Measurements from ENCODE around the gene AZIN2.

AZIN2 gene

DNA sequence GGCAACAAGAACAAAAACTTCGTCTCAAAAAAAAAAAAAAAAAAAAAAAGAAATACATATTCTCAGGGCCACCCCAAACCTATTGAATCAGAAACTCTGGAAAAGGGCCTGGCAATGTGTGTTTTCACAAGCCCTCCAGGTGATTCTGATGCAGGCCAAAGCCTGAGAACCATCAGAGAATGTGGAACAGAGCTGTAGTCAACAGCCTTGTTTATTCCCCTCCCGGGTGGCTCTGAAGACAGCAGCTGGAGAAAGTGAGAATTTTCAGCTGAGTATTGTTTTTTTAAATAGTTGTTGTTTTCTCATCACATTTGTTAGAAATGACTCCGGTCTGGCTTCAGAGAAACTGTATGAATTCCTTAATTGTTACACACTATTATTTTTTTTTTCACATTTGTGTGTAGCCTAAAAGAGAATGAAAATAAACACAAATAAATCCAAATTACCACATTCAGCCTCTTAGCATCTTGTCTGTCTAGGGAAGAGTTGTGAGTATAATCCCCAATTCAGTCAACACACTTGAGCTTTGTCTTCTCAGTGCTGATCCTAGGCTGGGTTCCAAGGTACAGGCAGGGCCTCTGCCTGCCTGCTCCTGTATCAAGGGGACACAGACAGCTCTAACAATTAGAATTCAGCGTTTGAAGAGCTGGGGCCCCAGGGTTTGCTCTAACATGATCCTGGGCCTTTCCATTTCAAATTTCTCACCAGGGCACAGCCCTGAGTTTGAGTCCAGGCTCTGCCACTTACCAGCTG is 6.6 kb upstream of the AZIN2 start:
- no peak overlapping the region for H3K4me3 ChIP-seq (ENCODE audit: insufficient read depth in 1 of 2, low read depth in 1 of 2, low read length in 2 of 2)
- no peak for DNase-seq

DNA sequence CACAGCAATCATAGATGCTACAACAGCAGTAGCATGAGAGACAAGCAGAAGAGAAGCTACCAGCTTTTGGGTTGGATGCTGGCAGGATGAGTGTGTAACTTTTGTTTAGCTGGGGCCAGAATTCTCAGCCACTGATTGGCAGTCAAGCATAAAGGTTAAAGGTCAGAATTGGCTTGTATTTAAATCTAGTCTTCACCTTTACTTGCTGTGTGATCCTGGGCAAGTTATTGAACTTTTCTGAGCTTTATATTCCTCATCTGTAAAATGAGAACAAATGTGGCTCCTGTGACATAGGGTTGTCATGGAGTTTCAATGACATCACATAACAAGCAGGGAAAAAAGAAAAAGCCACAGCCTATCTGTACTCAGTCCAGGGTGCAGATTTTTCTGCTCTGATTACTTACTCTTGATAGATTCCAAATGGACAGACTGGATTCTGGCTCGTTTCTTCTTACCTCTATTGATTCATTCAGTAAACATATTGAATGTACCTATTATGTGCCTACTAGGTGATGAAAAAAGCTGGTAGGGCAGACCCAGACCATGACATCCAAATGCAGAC is 2.8 kb upstream of the AZIN2 start:
- H2BK120ac ChIP-seq (ENCODE audit: low read depth, low read length): no peak overlapping the region

More for the DNA sequence above, 6.6 kb upstream of the AZIN2 start:
- H2AK5ac ChIP-seq (ENCODE audit: low read length, severe bottlenecking): no peak overlapping the region
- peaks cover 0 to 10% of the 10 kb centered on the region in 2 experiments for H3K27me3 ChIP-seq (ENCODE audit: control insufficient read depth in 1 of 2, insufficient read depth in 1 of 2, low read length in 2 of 2)
- H2AFZ ChIP-seq (ENCODE audit: low read depth, low read length): no peak overlapping the region
- WGBS: 79% methylated on average over 2 of the region's 4 CpGs
- H3K27ac ChIP-seq (ENCODE audit: low read length, poor library complexity, severe bottlenecking): no peak overlapping the region
- H4K8ac ChIP-seq (ENCODE audit: low read length): no peak overlapping the region
- no peak overlapping the region for H3K4me2 ChIP-seq (ENCODE audit: low read length, poor library complexity, severe bottlenecking)
- H3K36me3 ChIP-seq (ENCODE audit: control insufficient read depth in 1 of 2, insufficient read depth in 2 of 2, low read depth in 1 of 2, low read length in 2 of 2): no peaks in the 10 kb centered on the region
- H2BK12ac ChIP-seq (ENCODE audit: low read length in 2 of 2): no peak overlapping the region
- H2BK120ac ChIP-seq (ENCODE audit: low read depth, low read length): no peak overlapping the region
- no peaks in the 10 kb centered on the region for H3K79me1 ChIP-seq (replicated peaks; ENCODE audit: low read length, poor library complexity, severe bottlenecking)
- H4K91ac ChIP-seq (ENCODE audit: low read length): no peak overlapping the region
- H3K9ac ChIP-seq (ENCODE audit: low read length): peak overlapping the region; percentile 12
- no peak overlapping the region for H3K14ac ChIP-seq (ENCODE audit: low read length in 2 of 2)
- no peak overlapping the region for H3K23ac ChIP-seq (ENCODE audit: low read length in 2 of 2)
- H3K18ac ChIP-seq (ENCODE audit: low read depth in 1 of 2, low read length in 2 of 2): no peak overlapping the region
- H2BK15ac ChIP-seq (ENCODE audit: low read depth, poor library complexity, severe bottlenecking): no peak overlapping the region
- no peaks in the 10 kb centered on the region for H3K9me3 ChIP-seq (ENCODE audit: control insufficient read depth, low read length)
- no peak overlapping the region for H2BK5ac ChIP-seq (ENCODE audit: low read depth, low read length, poor library complexity, severe bottlenecking)
- H3K4me1 ChIP-seq (ENCODE audit: control insufficient read depth, insufficient read depth, low read depth, low read length): no peaks in the 10 kb centered on the region
- no peak overlapping the region for H3K4ac ChIP-seq (ENCODE audit: low read depth in 1 of 2, low read length in 2 of 2)

DNA sequence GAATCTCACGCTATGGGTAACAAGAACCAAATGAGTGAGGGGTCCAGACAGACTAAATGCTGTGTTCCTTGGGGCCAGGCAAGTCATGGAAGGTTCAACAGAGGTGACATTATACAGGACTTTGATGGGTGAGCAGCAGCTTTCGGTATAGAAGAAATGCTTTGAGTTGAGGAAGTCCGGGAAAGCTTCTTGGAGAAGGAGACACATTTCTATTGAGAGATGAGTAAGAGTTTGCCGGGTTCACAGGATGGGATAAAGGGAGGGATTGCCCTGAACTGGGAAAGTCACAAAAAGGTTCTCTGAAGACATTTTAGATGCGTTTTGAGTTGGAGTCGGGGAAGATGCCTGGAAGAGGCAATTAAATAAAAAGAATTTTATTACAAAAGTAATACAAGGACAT is 580 bp upstream of the AZIN2 start:
- Histone ChIP-seq H2AK5ac (ENCODE audit: low read length, severe bottlenecking) (no peak overlapping the region), H3K18ac (ENCODE audit: low read depth in 1 of 2, low read length in 2 of 2) (no peak overlapping the region), H3K27ac (ENCODE audit: low read length, poor library complexity, severe bottlenecking) (no peak overlapping the region), H3K14ac (ENCODE audit: low read length in 2 of 2) (no peak overlapping the region), H3K36me3 (ENCODE audit: control insufficient read depth in 1 of 2, insufficient read depth in 2 of 2, low read depth in 1 of 2, low read length in 2 of 2) (peaks cover 7 to 8% of the 10 kb centered on the region in 2 experiments), H3K9me3 (ENCODE audit: control insufficient read depth, low read length) (no peaks in the 10 kb centered on the region), H2BK5ac (ENCODE audit: low read depth, low read length, poor library complexity, severe bottlenecking) (no peak overlapping the region), H3K4me2 (ENCODE audit: low read length, poor library complexity, severe bottlenecking) (peak overlapping the region; percentile 67), H4K91ac (ENCODE audit: low read length) (no peak overlapping the region), H3K27me3 (ENCODE audit: control insufficient read depth in 1 of 2, insufficient read depth in 1 of 2, low read length in 2 of 2) (no peaks in the 10 kb centered on the region), H2BK15ac (ENCODE audit: low read depth, poor library complexity, severe bottlenecking) (no peak overlapping the region), H2BK12ac (ENCODE audit: low read length in 2 of 2) (no peak overlapping the region), H2BK120ac (ENCODE audit: low read depth, low read length) (no peak overlapping the region), H3K4ac (ENCODE audit: low read depth in 1 of 2, low read length in 2 of 2) (peak overlapping the region in 1 of 2 experiments; percentile 29), H3K4me1 (ENCODE audit: control insufficient read depth, insufficient read depth, low read depth, low read length) (peaks cover 18% of the 10 kb centered on the region), H4K8ac (ENCODE audit: low read length) (peak overlapping the region; percentile 98), H2AFZ (ENCODE audit: low read depth, low read length) (no peak overlapping the region), H3K4me3 (ENCODE audit: insufficient read depth in 1 of 2, low read depth in 1 of 2, low read length in 2 of 2) (peak overlapping the region in 1 of 2 experiments; percentile 94), H3K79me1 (replicated peaks; ENCODE audit: low read length, poor library complexity, severe bottlenecking) (peaks cover 10% of the 10 kb centered on the region), H3K9ac (ENCODE audit: low read length) (peak overlapping the region; percentile 92), H3K23ac (ENCODE audit: low read length in 2 of 2) (no peak overlapping the region)
- 90% methylated on average over 4 of the region's 6 CpGs for WGBS
- DNase-seq: no peak

More for the DNA sequence above, 2.8 kb upstream of the AZIN2 start:
- Histone ChIP-seq H3K27ac (ENCODE audit: low read length, poor library complexity, severe bottlenecking) (no peak overlapping the region), H2BK15ac (ENCODE audit: low read depth, poor library complexity, severe bottlenecking) (no peak overlapping the region), H2BK12ac (ENCODE audit: low read length in 2 of 2) (no peak overlapping the region), H3K27me3 (ENCODE audit: control insufficient read depth in 1 of 2, insufficient read depth in 1 of 2, low read length in 2 of 2) (no peaks in the 10 kb centered on the region), H3K36me3 (ENCODE audit: control insufficient read depth in 1 of 2, insufficient read depth in 2 of 2, low read depth in 1 of 2, low read length in 2 of 2) (no peaks in the 10 kb centered on the region), H3K4me1 (ENCODE audit: control insufficient read depth, insufficient read depth, low read depth, low read length) (peaks cover 13% of the 10 kb centered on the region), H3K9ac (ENCODE audit: low read length) (peak overlapping the region; percentile 16), H2AFZ (ENCODE audit: low read depth, low read length) (no peak overlapping the region), H3K9me3 (ENCODE audit: control insufficient read depth, low read length) (no peaks in the 10 kb centered on the region), H3K79me1 (replicated peaks; ENCODE audit: low read length, poor library complexity, severe bottlenecking) (peaks cover 6% of the 10 kb centered on the region), H3K18ac (ENCODE audit: low read depth in 1 of 2, low read length in 2 of 2) (no peak overlapping the region), H2AK5ac (ENCODE audit: low read length, severe bottlenecking) (no peak overlapping the region), H4K8ac (ENCODE audit: low read length) (no peak overlapping the region), H4K91ac (ENCODE audit: low read length) (no peak overlapping the region), H3K4me2 (ENCODE audit: low read length, poor library complexity, severe bottlenecking) (no peak overlapping the region), H3K23ac (ENCODE audit: low read length in 2 of 2) (no peak overlapping the region), H3K14ac (ENCODE audit: low read length in 2 of 2) (no peak overlapping the region), H2BK5ac (ENCODE audit: low read depth, low read length, poor library complexity, severe bottlenecking) (no peak overlapping the region), H3K4me3 (ENCODE audit: insufficient read depth in 1 of 2, low read depth in 1 of 2, low read length in 2 of 2) (no peak overlapping the region), H3K4ac (ENCODE audit: low read depth in 1 of 2, low read length in 2 of 2) (no peak overlapping the region)
- DNase-seq: no peak
- WGBS: no CpG with 5 or more reads among the region's 1 CpG

DNA sequence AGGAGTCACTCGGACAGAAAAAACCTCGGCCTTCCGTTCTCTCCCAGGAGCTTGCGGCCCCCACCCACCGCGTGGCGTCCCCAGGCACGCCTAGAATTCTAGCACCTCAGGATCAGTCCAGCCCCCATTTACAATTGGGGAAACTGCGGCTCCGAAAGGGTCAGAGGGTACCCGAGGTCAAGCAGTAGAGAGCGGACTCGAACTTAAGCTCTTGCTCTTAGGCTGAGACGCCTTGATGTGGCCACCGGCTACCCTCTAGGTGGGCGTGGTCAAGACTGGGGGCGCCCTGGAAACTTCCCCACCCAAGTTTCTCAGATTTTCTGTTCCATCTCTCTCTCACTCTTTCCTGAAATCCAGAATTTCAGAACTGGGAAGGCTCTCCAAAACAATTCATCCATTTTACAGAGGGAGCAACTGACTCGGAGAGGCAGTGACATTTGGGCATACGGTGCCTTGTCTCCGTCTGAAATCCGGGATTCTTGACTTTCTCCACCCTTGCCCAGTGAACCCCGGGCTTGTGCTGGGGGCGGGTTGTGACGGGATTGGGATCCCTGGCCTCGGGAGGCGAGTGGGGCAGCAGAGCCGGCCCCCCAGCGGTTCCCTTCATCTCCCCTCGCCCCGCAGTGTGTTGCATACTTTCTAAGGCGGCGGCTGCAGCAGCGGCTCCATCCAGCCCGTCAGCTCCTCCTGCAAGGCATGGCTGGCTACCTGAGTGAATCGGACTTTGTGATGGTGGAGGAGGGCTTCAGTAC is 777 bp downstream of the AZIN2 start:
- H2AK5ac ChIP-seq (ENCODE audit: low read length, severe bottlenecking): no peak overlapping the region
- DNase-seq: no peak
- peaks cover 18% of the 10 kb centered on the region for H3K79me1 ChIP-seq (replicated peaks; ENCODE audit: low read length, poor library complexity, severe bottlenecking)
- peak overlapping the region in 1 of 2 experiments; percentile 32 for H2BK12ac ChIP-seq (ENCODE audit: low read length in 2 of 2)
- H3K23ac ChIP-seq (ENCODE audit: low read length in 2 of 2): peak overlapping the region in 1 of 2 experiments; percentile 68
- WGBS: 4% methylated on average over 35 of the region's 35 CpGs
- no peak overlapping the region for H3K4ac ChIP-seq (ENCODE audit: low read depth in 1 of 2, low read length in 2 of 2)
- H4K8ac ChIP-seq (ENCODE audit: low read length): no peak overlapping the region
- peak overlapping the region; percentile 24 for H2BK5ac ChIP-seq (ENCODE audit: low read depth, low read length, poor library complexity, severe bottlenecking)
- H4K91ac ChIP-seq (ENCODE audit: low read length): no peak overlapping the region
- H2AFZ ChIP-seq (ENCODE audit: low read depth, low read length): peak overlapping the region; percentile 87
- peak overlapping the region; percentile 87 for H3K4me2 ChIP-seq (ENCODE audit: low read length, poor library complexity, severe bottlenecking)
- H3K14ac ChIP-seq (ENCODE audit: low read length in 2 of 2): peak overlapping the region in 1 of 2 experiments; percentile 82
- no peaks in the 10 kb centered on the region for H3K9me3 ChIP-seq (ENCODE audit: control insufficient read depth, low read length)
- H3K9ac ChIP-seq (ENCODE audit: low read length): peak overlapping the region; percentile 92
- H3K18ac ChIP-seq (ENCODE audit: low read depth in 1 of 2, low read length in 2 of 2): peak overlapping the region; percentile 83 to 88
- peaks cover 22% of the 10 kb centered on the region for H3K4me1 ChIP-seq (ENCODE audit: control insufficient read depth, insufficient read depth, low read depth, low read length)
- H3K27ac ChIP-seq (ENCODE audit: low read length, poor library complexity, severe bottlenecking): no peak overlapping the region
- no peaks in the 10 kb centered on the region for H3K27me3 ChIP-seq (ENCODE audit: control insufficient read depth in 1 of 2, insufficient read depth in 1 of 2, low read length in 2 of 2)
- peak overlapping the region; percentile 86 to 94 for H3K4me3 ChIP-seq (ENCODE audit: insufficient read depth in 1 of 2, low read depth in 1 of 2, low read length in 2 of 2)
- H3K36me3 ChIP-seq (ENCODE audit: control insufficient read depth in 1 of 2, insufficient read depth in 2 of 2, low read depth in 1 of 2, low read length in 2 of 2): peaks cover 10 to 12% of the 10 kb centered on the region in 2 experiments
- no peak overlapping the region for H2BK120ac ChIP-seq (ENCODE audit: low read depth, low read length)
- H2BK15ac ChIP-seq (ENCODE audit: low read depth, poor library complexity, severe bottlenecking): no peak overlapping the region

All from mesenchymal stem cell (in vitro differentiated cells and primary cell).